K562 (cell line): ENCODE results near the gene PNKD. TPM values are rescaled to one million over a fixed set of nuclear protein-coding genes. Genes with fewer than 3 reads are reported as not detected.

ENCODE experiments used
- ATAC-seq: fragments of 200-7000 bp; cut with Tn5 transposase; 3 replicates; pipeline ENCODE4 v1.9.1; 2020; ENCODE audit warnings: moderate library complexity
- BruUV-seq: library from RNA; stranded (reverse); fragments of 400-500 nt; replicated peaks from 2 replicates; lab custom pipeline; 2021; lab: Mats Ljungman, UMichigan
- CTCF ChIA-PET: fragments of 300-600 bp; formaldehyde crosslinking; extraction: SDS; loops from one replicate; lab custom pipeline; 2021; ENCODE audit warnings: low intra/inter-chr PET ratio; lab: Yijun Ruan, JAX
- POLR2A ChIA-PET: fragments of 300-600, 350-650 bp; sonication (Branson Sonifier 250); formaldehyde crosslinking; extraction: SDS; loops from one replicate; lab custom pipeline; 2021; ENCODE audit warnings: antibody characterized with exemption, inconsistent platforms; lab: Yijun Ruan, JAX
- DNase-seq, 4 experiments: peaks; one replicate each; pipeline versions ENCODE4 v3.0.0 to v3.0.0-alpha.2; 2011 to 2018; ENCODE audit warnings: low spot score in 3 of 4, mixed read lengths in 3 of 4; ENCODE audit errors: extremely low read depth in 1 of 4
- FAIRE-seq: peaks from 2 replicates; lab custom pipeline; 2011; peaks lifted over from hg19 to GRCh38; lab: Jason Lieb, UNC
- H2AFZ ChIP-seq: 2 replicates; pipeline ENCODE4 v1.6.0; 2011; ENCODE audit warnings: low read depth, low read length, control low read depth, inconsistent platforms
- H3K27ac ChIP-seq: fragments of 200-600 bp; 3 replicates; pipeline ENCODE4 v1.8.0; 2011; ENCODE audit warnings: low read depth, mild to moderate bottlenecking, control low read depth, inconsistent platforms, low read length, moderate library complexity, mixed read lengths; ENCODE audit errors: extremely low read depth
- H3K27me3 ChIP-seq, 2 experiments: fragments of 300-600 bp in 1 of 2; 2 replicates in 1 of 2; 3 replicates in 1 of 2; pipeline versions ENCODE4 v1.6.0 to v1.8.0; 2011; ENCODE audit warnings: inconsistent platforms in 2 of 2, low read length in 2 of 2, mild to moderate bottlenecking in 1 of 2, mixed read lengths in 1 of 2, moderate library complexity in 1 of 2; ENCODE audit not compliant: control insufficient read depth in 2 of 2, insufficient read depth in 2 of 2
- H3K36me3 ChIP-seq: fragments of 300-600 bp; 3 replicates; pipeline ENCODE4 v1.8.0; 2011; ENCODE audit warnings: mild to moderate bottlenecking, low read length, inconsistent platforms; ENCODE audit not compliant: control insufficient read depth, insufficient read depth
- H3K4me1 ChIP-seq, 2 experiments: fragments of 200-600 bp in 1 of 2; replicated peaks in 1 of 2; 2 replicates in 1 of 2; 3 replicates in 1 of 2; pipeline versions ENCODE4 v1.5.1 to v1.8.0; 2011; ENCODE audit warnings: inconsistent platforms in 2 of 2, low read length in 2 of 2, mild to moderate bottlenecking in 1 of 2, mixed read lengths in 1 of 2, moderate library complexity in 1 of 2; ENCODE audit not compliant: control insufficient read depth in 2 of 2, insufficient read depth in 2 of 2
- H3K4me2 ChIP-seq: 2 replicates; pipeline ENCODE4 v1.6.1; 2011; ENCODE audit warnings: low read length, control low read depth, inconsistent platforms, mixed read lengths; ENCODE audit not compliant: insufficient read depth
- H3K4me3 ChIP-seq: fragments of 200-600 bp; sonication (generic), shearing (Covaris generic); 2 replicates; pipeline ENCODE4 v1.5.1; 2016; ENCODE audit warnings: control low read depth, inconsistent platforms
- H3K79me2 ChIP-seq: fragments of 200-600 bp; 3 replicates; pipeline ENCODE4 v1.8.0; 2011; ENCODE audit warnings: low read length, inconsistent platforms; ENCODE audit not compliant: control insufficient read depth, insufficient read depth
- H3K9ac ChIP-seq, 2 experiments: 2 replicates each; pipeline versions ENCODE4 v1.6.0 to v1.6.1; 2011; ENCODE audit warnings: low read depth in 2 of 2, low read length in 2 of 2, control low read depth in 1 of 2, inconsistent platforms in 1 of 2, mild to moderate bottlenecking in 1 of 2, mixed read lengths in 1 of 2; ENCODE audit not compliant: insufficient read depth in 1 of 2
- H3K9me1 ChIP-seq: one replicate; pipeline ENCODE4 v1.6.0; 2011; ENCODE audit warnings: inconsistent platforms, mild to moderate bottlenecking, low read length, moderate library complexity; ENCODE audit not compliant: control insufficient read depth, insufficient read depth
- H3K9me3 ChIP-seq: replicated peaks from 2 replicates; pipeline ENCODE4 v1.5.1; 2011; ENCODE audit warnings: low read depth, low read length, inconsistent platforms; ENCODE audit not compliant: control insufficient read depth, insufficient read depth
- H4K20me1 ChIP-seq: replicated peaks from 2 replicates; pipeline ENCODE4 v1.6.1; 2011; ENCODE audit warnings: low read length, inconsistent platforms, mixed read lengths; ENCODE audit not compliant: control insufficient read depth, insufficient read depth
- ATF4 ChIP-seq: fragments of 450-650 bp; formaldehyde crosslinking; IDR thresholded peaks from 2 replicates; pipeline ENCODE4 v1.4.0; 2022; ENCODE audit warnings: mild to moderate bottlenecking, moderate library complexity
- CEBPG ChIP-seq, 3 experiments: fragments of 200-800 bp in 1 of 3; sonication (Bioruptor generic) in 1 of 3; sonication (generic) in 1 of 3; formaldehyde crosslinking in 1 of 3; IDR thresholded peaks in 2 of 3; conservative IDR thresholded peaks in 1 of 3; 2 replicates each; pipeline versions ENCODE4 v1.6.1 to v1.8.0; 2016 to 2022; ENCODE audit warnings: missing compliant biosample characterization in 2 of 3, missing genetic modification characterization in 2 of 3, mild to moderate bottlenecking in 1 of 3, missing genetic modification reagents in 1 of 3
- CHD1 ChIP-seq: fragments of 200-600 bp; sonication (generic); IDR thresholded peaks from one replicate; pipeline ENCODE4 v1.6.1; 2012; ENCODE audit warnings: mild to moderate bottlenecking, moderate library complexity, low read length, inconsistent platforms
- ELK1 ChIP-seq: sonication (generic); formaldehyde crosslinking; IDR thresholded peaks from 2 replicates; pipeline ENCODE4 v1.8.1; 2022; ENCODE audit warnings: missing genetic modification reagents
- KLF6 ChIP-seq: fragments of 250-450 bp; sonication (Bioruptor Pico); IDR thresholded peaks from 2 replicates; pipeline ENCODE4 v1.4.0; 2020; ENCODE audit warnings: mild to moderate bottlenecking, moderate library complexity, borderline replicate concordance
- MTA1 ChIP-seq: fragments of 450-650 bp; IDR thresholded peaks from 2 replicates; pipeline ENCODE4 v1.6.1; 2017; ENCODE audit warnings: borderline replicate concordance
- PTTG1 ChIP-seq: fragments of 450-650 bp; IDR thresholded peaks from 2 replicates; pipeline ENCODE4 v1.6.1; 2016; ENCODE audit warnings: low read depth, mild to moderate bottlenecking, missing genetic modification characterization, missing compliant biosample characterization
- RAD51 ChIP-seq: fragments of 450-650 bp; IDR thresholded peaks from 2 replicates; pipeline ENCODE4 v1.7.1; 2016; ENCODE audit warnings: low read depth, mild to moderate bottlenecking, borderline replicate concordance
- RBM25 ChIP-seq: fragments of 200-400 bp; formaldehyde crosslinking; IDR thresholded peaks from 2 replicates; pipeline ENCODE4 v1.6.1; 2018; ENCODE audit warnings: low read length, low read depth, moderate library complexity; ENCODE audit not compliant: severe bottlenecking
- SRSF1 ChIP-seq: fragments of 200-400 bp; formaldehyde crosslinking; IDR thresholded peaks from 2 replicates; pipeline ENCODE4 v1.6.1; 2017; ENCODE audit warnings: mild to moderate bottlenecking, low read depth, low read length, moderate library complexity
- ZNF507 ChIP-seq: conservative IDR thresholded peaks from 2 replicates; pipeline ENCODE4 v1.6.1; 2017; ENCODE audit warnings: missing genetic modification characterization, missing compliant biosample characterization
- WGBS: fragments of 100-300 bp; shearing (Covaris generic); methylation state at CpG from one replicate; pipeline ENCODE4 v1.1.6; 2016; ENCODE audit warnings: low coverage, mixed read lengths; ENCODE audit not compliant: insufficient coverage; ENCODE audit errors: missing lambda C conversion rate; 5-methylcytosine and 5-hydroxymethylcytosine counted together
- in situ Hi-C: fragments of 300-500 bp; cut with MboI; formaldehyde crosslinking; loops from 4 replicates; pipeline ENCODE4 v1.15.0; 2018; ENCODE audit warnings: inconsistent platforms, mixed read lengths
- intact Hi-C: fragments of 100-400 bp; cut with micrococcal nuclease; formaldehyde crosslinking; loops from 2 replicates; pipeline ENCODE4 v1.14.2; 2022
- polyA plus RNA-seq, 8 experiments: library from polyadenylated mRNA; depleted of rRNA in 4 of 8; stranded (reverse) in 5 of 8; unstranded in 3 of 8; fragments of >200 nt; fragmentation: Nextera tagmentation in 2 of 8; fragmentation: Illumina TruSeq in 1 of 8; extraction: Ambion mirVana in 2 of 8; extraction: Trizol in 1 of 8; gene quantifications; 2 replicates each; pipeline versions ENCODE4 v1.2.1 to v1.2.3, GENCODE V29; 2011 to 2014; ENCODE audit warnings: inconsistent platforms in 1 of 8, missing spikeins in 1 of 8
- total RNA-seq, 7 experiments: library from RNA; depleted of rRNA in 6 of 7; stranded (reverse); fragments of >200 nt in 6 of 7; fragmentation: Illumina TruSeq in 2 of 7; extraction: Trizol in 2 of 7; gene quantifications; 2 replicates each; pipeline versions ENCODE4 v1.2.1 to v1.2.3, GENCODE V29; 2011 to 2021; ENCODE audit warnings: low replicate concordance in 1 of 7

Gene PNKD
- total and polyA plus RNA-seq, 9 of the 15 experiments (the other 6 are each of a cell fraction or from before 2014, with no cell fraction given) = 26.0 to 105 (median 60.1) TPM

DNA sequence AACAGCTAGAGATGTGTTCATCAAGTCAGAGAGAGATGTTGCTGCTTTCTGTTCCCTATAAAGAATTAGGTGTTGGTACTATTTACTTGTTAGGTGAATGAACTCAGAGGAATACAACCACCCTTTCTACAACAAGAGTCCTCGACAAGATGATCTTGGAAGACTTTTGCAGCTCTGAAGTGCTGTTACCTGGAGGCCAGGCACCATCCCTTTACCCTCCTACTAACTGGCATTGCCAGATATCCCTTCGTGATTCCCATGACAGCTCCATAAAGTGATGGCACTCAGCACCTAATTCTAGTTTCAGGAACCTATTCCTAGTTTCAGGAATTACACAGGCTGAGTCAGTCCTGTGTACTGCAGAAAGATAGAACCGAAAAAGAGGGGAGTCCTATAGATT lies 43.4 kb upstream of the PNKD start:
- Histone ChIP-seq H3K4me3 (no peak overlapping the region), H4K20me1 (no peaks in the 10 kb centered on the region), H3K27me3 (no peaks in the 10 kb centered on the region), H3K9me1 (no peaks in the 10 kb centered on the region), H3K36me3 (peaks cover 65% of the 10 kb centered on the region), H3K9ac (no peak overlapping the region), H3K27ac (no peak overlapping the region), H2AFZ (no peak overlapping the region), H3K79me2 (peaks cover 14% of the 10 kb centered on the region), H3K9me3 (no peaks in the 10 kb centered on the region), H3K4me2 (no peak overlapping the region), H3K4me1 (peaks cover 0 to 9% of the 10 kb centered on the region in 2 experiments; a peak in 3 of 5 replicates)
- intact Hi-C loops (no loop called here), in situ Hi-C loops (no loop called here)
- WGBS = 78% methylated on average over 3 of the region's 3 CpGs
- DNase-seq (no peak), FAIRE-seq (no peak), ATAC-seq (no peak)
- TF ChIP-seq CEBPG (CRISPR knock-in tag; IDR thresholded peaks at IDR 0.05) (no peak), CEBPG (tag; conservative IDR thresholded peaks at IDR 0.05 in 1 of 2, IDR thresholded peaks at IDR 0.05 in 1 of 2) (no peak), ATF4 (no peak), CHD1 (no peak), MTA1 (no peak), RBM25 (no peak), PTTG1 (tag) (no peak), KLF6 (CRISPR knock-in tag) (no peak), ZNF507 (tag) (no peak), ELK1 (CRISPR knock-in tag) (no peak), RAD51 (no peak), SRSF1 (no peak)
- CTCF ChIA-PET = no interaction called here
- POLR2A ChIA-PET = interaction anchor here (0.8 to 1.4 kb wide), 2 partner anchors 9 to 15 kb away, joined by 4 to 5 read pairs; no protein-coding TSS in a partner anchor
- BruUV-seq = no TSS peak
